ENCODE measurements around the gene ASS1.

GRCh38 chr9:130463763-130464745 is 19.3 kb downstream of the ASS1 start:
- TF ChIP-seq CTCF (IDR thresholded peaks at IDR 0.05 in 8 of 11, conservative IDR thresholded peaks at IDR 0.05 in 3 of 11), result no peak
- TF ChIP-seq POLR2A (IDR thresholded peaks at IDR 0.05), result no peak

Data from spleen (tissue), 7 donors.